Duodenal mucosa (tissue), 2 donors: ENCODE data around the gene MAPT.
"Not testable (repeated sequence)": the region's sequence is repeated elsewhere in the genome, so short reads cannot be mapped to it uniquely, and the experiment has no call there.

Experiments used
- H3K27ac ChIP-seq: one replicate; pipeline ENCODE4 v1.7.0; 2013; ENCODE audit warnings: low read depth, low read length
- H3K27me3 ChIP-seq, 2 donors: one replicate each; pipeline ENCODE4 v1.7.0; 2013; ENCODE audit warnings: low read length in 2 of 2, control low read depth in 1 of 2; ENCODE audit not compliant: insufficient read depth in 2 of 2, control insufficient read depth in 1 of 2
- H3K36me3 ChIP-seq, 2 donors: one replicate each; pipeline ENCODE4 v1.7.0; 2013; ENCODE audit warnings: low read length in 2 of 2, control low read depth in 1 of 2; ENCODE audit not compliant: insufficient read depth in 2 of 2, control insufficient read depth in 1 of 2
- H3K4me1 ChIP-seq, 2 donors: one replicate each; pipeline ENCODE4 v1.7.0; 2013; ENCODE audit warnings: low read length in 2 of 2, control low read depth in 1 of 2; ENCODE audit not compliant: insufficient read depth in 2 of 2, control insufficient read depth in 1 of 2
- H3K4me3 ChIP-seq, 2 donors: one replicate each; pipeline ENCODE4 v1.7.0; 2013; ENCODE audit warnings: low read length in 2 of 2, low read depth in 1 of 2
- H3K9ac ChIP-seq, 2 donors: one replicate each; pipeline ENCODE4 v1.7.0; 2013; ENCODE audit warnings: low read length in 2 of 2, low read depth in 1 of 2
- H3K9me3 ChIP-seq, 2 donors: one replicate each; pipeline ENCODE4 v1.7.0; 2013; ENCODE audit warnings: low read length in 2 of 2, control low read depth in 1 of 2; ENCODE audit not compliant: control insufficient read depth in 1 of 2

The MAPT gene

DNA sequence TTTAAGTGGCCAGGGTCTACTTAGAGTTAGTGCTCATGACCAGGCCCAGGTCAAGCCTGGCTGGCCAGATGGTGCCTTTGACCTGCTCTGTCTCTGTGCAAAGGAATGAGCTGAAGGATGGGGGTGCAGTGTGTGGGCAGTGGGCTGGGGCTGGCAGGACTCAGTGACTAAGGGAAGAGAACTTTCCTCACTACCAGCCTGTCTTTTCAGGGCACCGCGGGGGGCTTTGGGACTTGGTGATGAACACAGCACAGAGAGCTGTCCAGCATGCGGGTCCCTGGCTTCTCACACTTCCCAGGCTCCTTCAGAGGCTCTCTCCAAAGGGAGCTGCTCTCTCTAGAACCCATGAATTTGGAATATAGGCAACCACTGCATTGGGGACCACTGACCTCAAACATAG is 61.7 kb downstream of the MAPT start:
- Histone ChIP-seq H3K4me3 (no peak overlapping the region), H3K27ac (no peak overlapping the region), H3K27me3 (peaks cover 7 to 9% of the 10 kb centered on the region in 2 donors), H3K9ac (no peak overlapping the region), H3K36me3 (no peaks in the 10 kb centered on the region), H3K4me1 (no peaks in the 10 kb centered on the region), H3K9me3 (no peaks in the 10 kb centered on the region)

DNA sequence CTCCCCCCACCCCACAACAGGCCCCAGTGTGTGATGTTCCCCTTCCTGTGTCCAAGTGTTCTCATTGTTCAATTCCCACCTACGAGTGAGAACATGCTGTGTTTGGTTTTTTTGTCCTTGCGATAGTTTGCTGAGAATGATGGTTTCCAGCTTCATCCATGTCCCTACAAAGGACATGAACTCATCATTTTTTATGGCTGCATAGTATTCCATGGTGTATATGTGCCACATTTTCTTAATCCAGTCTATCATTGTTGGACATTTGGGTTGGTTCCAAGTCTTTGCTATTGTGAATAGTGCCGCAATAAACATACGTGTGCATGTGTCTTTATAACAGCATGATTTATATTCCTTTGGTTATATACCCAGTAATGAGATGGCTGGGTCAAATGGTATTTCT is 62.4 kb downstream of the MAPT start:
- H3K36me3 ChIP-seq, H3K9ac ChIP-seq, H3K27me3 ChIP-seq, H3K27ac ChIP-seq, H3K4me3 ChIP-seq, H3K9me3 ChIP-seq, H3K4me1 ChIP-seq: not testable (repeated sequence)

DNA sequence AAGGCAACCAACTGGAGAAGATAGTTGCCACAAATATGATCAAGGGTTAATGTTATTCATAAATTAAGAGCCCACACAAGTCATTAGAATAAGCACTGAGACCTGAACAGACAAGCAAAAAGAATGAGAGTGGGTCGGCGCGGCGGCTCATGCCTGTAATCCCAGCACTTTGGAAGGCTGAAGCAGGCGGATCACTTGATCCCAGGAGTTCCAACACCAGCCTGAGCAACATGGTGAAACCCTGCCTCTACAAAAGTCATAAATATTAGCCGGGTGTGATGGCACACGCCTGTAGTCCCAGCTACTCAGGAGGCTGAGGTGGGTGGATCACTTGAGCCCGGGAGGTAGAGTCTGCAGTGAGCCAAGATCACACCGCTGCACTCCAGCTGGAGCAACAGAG is 64.0 kb downstream of the MAPT start:
- Histone ChIP-seq H3K4me3 (no peak overlapping the region), H3K4me1 (no peaks in the 10 kb centered on the region), H3K27me3 (peaks cover 0 to 1% of the 10 kb centered on the region in 2 donors), H3K9ac (no peak overlapping the region), H3K36me3 (no peaks in the 10 kb centered on the region), H3K27ac (no peak overlapping the region), H3K9me3 (no peaks in the 10 kb centered on the region)

DNA sequence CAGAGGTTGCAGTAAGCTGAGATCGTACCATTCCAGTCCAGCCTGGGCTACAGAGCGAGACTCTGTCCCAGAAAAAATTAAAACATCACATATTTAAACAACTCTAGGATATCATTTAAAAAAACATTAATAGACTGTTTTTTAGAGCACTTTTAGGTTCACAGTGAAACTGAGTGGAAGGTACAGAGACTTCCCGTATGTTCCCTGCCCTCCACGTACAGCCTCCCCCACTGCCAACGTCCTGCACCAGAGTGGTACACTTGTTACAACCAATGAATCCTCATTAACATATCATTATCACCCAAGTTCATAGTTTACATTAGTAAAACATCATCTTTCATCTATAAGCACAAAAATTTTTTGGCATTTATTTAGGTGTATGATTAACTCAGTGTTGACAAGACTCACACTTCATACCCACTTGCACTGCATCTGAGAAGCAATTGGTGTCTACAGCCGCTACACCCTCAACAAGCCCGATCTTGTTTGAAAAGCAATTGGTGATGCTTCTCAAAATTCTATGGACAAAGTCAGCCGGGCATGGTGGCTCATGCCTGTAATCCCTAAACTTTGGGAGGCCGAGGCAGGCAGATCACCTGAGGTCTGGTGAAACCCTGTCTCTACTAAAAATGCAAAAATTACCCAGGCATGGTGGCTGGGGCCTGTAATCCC is 64.8 kb downstream of the MAPT start:
- Histone ChIP-seq H3K9ac (no peak overlapping the region), H3K36me3 (no peaks in the 10 kb centered on the region), H3K4me1 (no peaks in the 10 kb centered on the region), H3K9me3 (no peaks in the 10 kb centered on the region), H3K4me3 (no peak overlapping the region), H3K27ac (no peak overlapping the region), H3K27me3 (no peaks in the 10 kb centered on the region)

DNA sequence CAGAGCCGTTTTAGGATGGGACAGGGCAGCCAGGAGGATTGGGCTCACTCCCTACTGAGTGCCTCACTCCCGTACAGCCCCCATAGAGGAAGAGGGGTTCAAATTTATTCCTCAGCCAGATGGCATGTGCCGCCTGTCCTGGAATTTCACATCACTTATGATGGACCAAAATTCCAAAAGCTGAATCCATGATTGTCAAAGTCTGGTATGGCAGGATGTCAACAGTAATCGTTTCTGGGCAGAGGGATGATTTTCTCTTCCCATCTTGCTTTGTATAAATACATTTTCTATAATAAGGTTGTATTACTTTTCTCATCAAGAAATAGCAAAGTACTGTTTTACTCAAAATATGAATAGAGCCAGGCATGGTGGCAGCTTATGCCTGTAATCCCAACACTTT is 66.0 kb downstream of the MAPT start:
- no peak overlapping the region for H3K4me3 ChIP-seq

DNA sequence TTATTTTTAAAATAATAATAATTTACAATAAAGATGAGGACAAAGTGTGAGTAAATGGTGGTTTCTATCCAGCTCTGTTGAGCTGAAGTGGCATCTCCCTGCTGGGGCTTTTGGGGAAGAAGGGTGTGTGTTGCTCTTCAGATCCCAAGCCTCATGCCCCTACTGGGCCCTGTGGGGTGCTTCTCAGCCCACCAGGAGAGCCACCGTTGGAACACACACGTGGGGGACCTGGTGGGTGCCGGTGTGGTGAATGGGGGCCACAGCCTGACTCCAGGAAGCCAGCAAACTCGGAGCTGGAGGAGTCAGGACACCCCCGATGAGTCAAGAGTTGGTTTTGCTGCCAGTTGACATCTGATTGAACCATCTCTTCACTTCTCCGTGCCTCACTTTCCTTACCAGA is 66.9 kb downstream of the MAPT start:
- no peaks in the 10 kb centered on the region for H3K9me3 ChIP-seq
- H3K27me3 ChIP-seq, result no peaks in the 10 kb centered on the region
- no peaks in the 10 kb centered on the region for H3K36me3 ChIP-seq
- no peak overlapping the region for H3K4me3 ChIP-seq
- H3K27ac ChIP-seq, result no peak overlapping the region
- no peaks in the 10 kb centered on the region for H3K4me1 ChIP-seq
- no peak overlapping the region for H3K9ac ChIP-seq

More for the DNA sequence above, 66.0 kb downstream of the MAPT start:
- no peak overlapping the region for H3K27ac ChIP-seq
- no peaks in the 10 kb centered on the region for H3K4me1 ChIP-seq
- H3K36me3 ChIP-seq, result no peaks in the 10 kb centered on the region
- no peak overlapping the region for H3K9ac ChIP-seq
- no peaks in the 10 kb centered on the region for H3K9me3 ChIP-seq
- H3K27me3 ChIP-seq, result no peaks in the 10 kb centered on the region

DNA sequence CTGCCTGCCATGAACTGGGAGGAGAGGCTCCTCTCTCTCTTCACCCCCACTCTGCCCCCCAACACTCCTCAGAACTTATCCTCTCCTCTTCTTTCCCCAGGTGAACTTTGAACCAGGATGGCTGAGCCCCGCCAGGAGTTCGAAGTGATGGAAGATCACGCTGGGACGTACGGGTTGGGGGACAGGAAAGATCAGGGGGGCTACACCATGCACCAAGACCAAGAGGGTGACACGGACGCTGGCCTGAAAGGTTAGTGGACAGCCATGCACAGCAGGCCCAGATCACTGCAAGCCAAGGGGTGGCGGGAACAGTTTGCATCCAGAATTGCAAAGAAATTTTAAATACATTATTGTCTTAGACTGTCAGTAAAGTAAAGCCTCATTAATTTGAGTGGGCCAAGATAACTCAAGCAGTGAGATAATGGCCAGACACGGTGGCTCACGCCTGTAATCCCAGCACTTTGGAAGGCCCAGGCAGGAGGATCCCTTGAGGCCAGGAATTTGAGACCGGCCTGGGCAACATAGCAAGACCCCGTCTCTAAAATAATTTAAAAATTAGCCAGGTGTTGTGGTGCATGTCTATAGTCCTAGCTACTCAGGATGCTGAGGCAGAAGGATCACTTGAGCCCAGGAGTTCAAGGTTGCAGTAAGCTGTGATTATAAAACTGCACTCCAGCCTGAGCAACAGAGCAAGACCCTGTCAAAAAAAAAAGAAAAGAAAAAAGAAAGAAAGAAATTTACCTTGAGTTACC is 68.0 kb downstream of the MAPT start:
- H3K36me3 ChIP-seq, result no peaks in the 10 kb centered on the region
- H3K9me3 ChIP-seq, result no peaks in the 10 kb centered on the region
- H3K27ac ChIP-seq, result no peak overlapping the region
- H3K27me3 ChIP-seq, result no peaks in the 10 kb centered on the region
- no peak overlapping the region for H3K4me3 ChIP-seq
- no peaks in the 10 kb centered on the region for H3K4me1 ChIP-seq
- no peak overlapping the region for H3K9ac ChIP-seq

DNA sequence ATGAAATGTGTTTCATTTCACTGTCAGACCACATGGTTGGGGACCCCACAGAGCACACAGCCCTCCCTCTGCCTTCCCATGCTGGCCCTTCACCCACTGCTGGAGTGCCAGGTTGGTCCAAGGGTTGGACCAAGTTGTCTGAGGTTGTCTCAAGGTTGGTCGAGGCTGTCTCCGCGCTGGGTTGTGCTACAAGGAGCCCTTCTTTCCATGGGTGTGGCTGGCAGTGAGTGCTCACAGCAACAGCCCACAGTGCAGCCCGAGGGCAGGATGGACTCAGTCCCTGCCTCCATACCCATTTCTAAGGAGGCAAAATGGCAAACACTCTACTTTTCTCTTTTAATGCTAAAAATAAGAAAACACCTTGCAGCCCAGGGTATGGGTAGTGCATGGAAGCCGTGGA is 68.9 kb downstream of the MAPT start:
- no peaks in the 10 kb centered on the region for H3K4me1 ChIP-seq
- H3K4me3 ChIP-seq, result no peak overlapping the region
- H3K27me3 ChIP-seq, result no peaks in the 10 kb centered on the region
- no peak overlapping the region for H3K9ac ChIP-seq
- H3K9me3 ChIP-seq, result no peaks in the 10 kb centered on the region
- H3K27ac ChIP-seq, result no peak overlapping the region
- no peaks in the 10 kb centered on the region for H3K36me3 ChIP-seq

DNA sequence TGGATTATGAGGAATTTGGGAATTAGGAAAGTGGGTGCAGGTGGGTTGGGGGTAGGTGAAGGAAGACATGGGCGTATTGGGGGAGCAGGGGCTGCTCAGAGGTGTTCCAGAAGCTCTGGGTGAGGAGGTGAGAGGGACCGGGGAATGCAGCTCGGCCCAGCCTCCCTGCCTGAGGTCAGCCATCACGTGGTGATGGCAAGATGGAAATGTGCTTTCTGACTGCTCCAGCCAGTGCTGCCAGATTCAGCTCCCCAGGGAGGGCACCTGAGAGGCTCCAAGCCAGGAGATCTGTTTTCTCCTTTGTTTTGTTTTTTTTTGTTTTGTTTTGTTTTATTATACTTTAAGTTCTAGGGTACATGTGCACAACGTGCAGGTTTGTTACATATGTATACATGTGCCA is 69.5 kb downstream of the MAPT start:
- H3K9ac ChIP-seq, result no peak overlapping the region
- H3K27me3 ChIP-seq, result peaks cover 0 to 2% of the 10 kb centered on the region in 2 donors
- no peaks in the 10 kb centered on the region for H3K4me1 ChIP-seq
- no peaks in the 10 kb centered on the region for H3K36me3 ChIP-seq
- H3K9me3 ChIP-seq, result no peaks in the 10 kb centered on the region
- no peak overlapping the region for H3K4me3 ChIP-seq
- no peak overlapping the region for H3K27ac ChIP-seq

DNA sequence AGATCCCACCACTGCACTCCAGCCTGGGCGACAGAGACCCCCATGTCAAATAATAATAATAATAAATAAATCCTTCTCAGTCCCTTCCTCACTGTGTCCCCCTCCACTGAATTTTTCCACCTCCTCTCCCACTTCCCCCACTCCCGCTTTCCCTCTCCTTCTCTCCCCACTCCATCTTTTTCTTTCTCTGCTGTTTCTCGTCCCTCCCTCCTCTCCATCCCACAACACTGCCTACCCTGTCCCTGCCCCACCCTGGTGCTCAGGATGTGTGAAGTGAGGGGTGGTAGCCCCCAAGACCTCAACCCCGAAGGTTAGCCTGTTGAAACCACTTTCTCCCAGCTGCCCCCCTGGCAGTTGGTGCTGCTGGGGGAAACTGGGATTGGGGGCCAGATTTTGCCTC is 70.3 kb downstream of the MAPT start:
- Histone ChIP-seq H3K9me3 (no peaks in the 10 kb centered on the region), H3K27ac (no peak overlapping the region), H3K27me3 (peaks cover 0 to 5% of the 10 kb centered on the region in 2 donors), H3K4me3 (no peak overlapping the region), H3K36me3 (no peaks in the 10 kb centered on the region), H3K4me1 (no peaks in the 10 kb centered on the region), H3K9ac (no peak overlapping the region)
